GM12878 (cell line): ENCODE measurements around the gene MGA.

Experiments
- POLR2A ChIP-seq: IDR thresholded peaks from 2 replicates; pipeline ENCODE4 v1.6.1; 2011; ENCODE audit warnings: low read depth, mild to moderate bottlenecking, low read length
- SIN3A ChIP-seq: IDR thresholded peaks from 2 replicates; pipeline ENCODE4 v1.6.1; 2012; ENCODE audit warnings: low read depth, low read length, improper control_type of control experiment

DNA sequence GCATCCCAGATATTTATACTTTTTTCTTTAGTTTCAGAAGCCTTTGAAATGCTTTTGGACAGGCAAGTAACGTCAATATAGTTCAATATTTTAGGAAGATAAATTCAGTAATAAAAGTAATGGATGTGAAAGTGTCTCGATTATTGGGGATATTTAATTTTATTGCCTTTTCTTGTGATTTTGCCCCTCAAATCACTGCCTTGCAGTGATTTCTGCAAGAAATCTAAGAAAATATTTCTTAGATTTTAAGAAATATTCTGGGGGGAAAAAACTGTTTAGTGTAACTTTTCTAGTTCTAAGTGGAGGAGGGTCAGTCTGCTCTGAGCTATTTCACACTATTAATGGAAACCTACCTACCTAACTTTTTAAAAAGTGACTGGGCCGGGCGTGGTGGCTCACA is 33.6 kb downstream of the MGA start:
- TF ChIP-seq SIN3A (no peak), POLR2A (no peak)
